ENCODE measurements around the gene TRIM50. TPM values are rescaled to one million over a fixed set of nuclear protein-coding genes. Genes with fewer than 3 reads are reported as not detected.

The TRIM50 gene
- total RNA-seq, 1 experiment from 2014 or later: not detected

- in situ Hi-C loops (cut with HindIII; ENCODE audit: low pct_unique_long_range_greater_than_20kb, low sequenced_read_pairs): no loop called here
- TF ChIP-seq POLR2AphosphoS5 (IDR thresholded peaks at IDR 0.05; ENCODE audit: low read depth, low read length) (no peak), REST (IDR thresholded peaks at IDR 0.05; ENCODE audit: insufficient read depth in 1 of 2, low read depth in 2 of 2, low read length in 1 of 2) (no peak), SIN3A (IDR thresholded peaks at IDR 0.05; ENCODE audit: borderline replicate concordance, insufficient read depth, low read depth, low read length) (no peak), TCF7L2 (IDR thresholded peaks at IDR 0.05; ENCODE audit: low read depth, low read length) (no peak), CTCF (IDR thresholded peaks at IDR 0.05) (no peak)
Measured at GRCh38 chr7:73373741-73374140, 45.9 kb upstream of the TRIM50 start.

GRCh38 chr7:73369622-73370021 is 41.7 kb upstream of the TRIM50 start:
- no TSS peak for BruUV-seq (replicated peaks)
- TF ChIP-seq SIN3A (IDR thresholded peaks at IDR 0.05; ENCODE audit: borderline replicate concordance, insufficient read depth, low read depth, low read length) (no peak), CTCF (IDR thresholded peaks at IDR 0.05) (no peak), REST (IDR thresholded peaks at IDR 0.05; ENCODE audit: insufficient read depth in 1 of 2, low read depth in 2 of 2, low read length in 1 of 2) (no peak), POLR2AphosphoS5 (IDR thresholded peaks at IDR 0.05; ENCODE audit: low read depth, low read length) (no peak), TCF7L2 (IDR thresholded peaks at IDR 0.05; ENCODE audit: low read depth, low read length) (no peak)
- Histone ChIP-seq H3K27me3 (ENCODE audit: control insufficient read depth, insufficient read depth, low read length) (no peaks in the 10 kb centered on the region), H3K27ac (ENCODE audit: low read length) (no peak overlapping the region), H3K9me3 (ENCODE audit: control insufficient read depth, insufficient read depth, low read depth, low read length) (no peaks in the 10 kb centered on the region), H3K36me3 (ENCODE audit: control insufficient read depth, insufficient read depth, low read length) (no peaks in the 10 kb centered on the region), H3K4me1 (ENCODE audit: control insufficient read depth, insufficient read depth, low read length) (no peaks in the 10 kb centered on the region; the same call in 1 of the 2 replicates), H3K4me3 (ENCODE audit: low read depth in 2 of 2, low read length in 2 of 2) (no peak overlapping the region)
- in situ Hi-C loops (cut with HindIII; ENCODE audit: low pct_unique_long_range_greater_than_20kb, low sequenced_read_pairs) (no loop called here), intact Hi-C loops (cut with micrococcal nuclease; ENCODE audit: unreplicated experiment) (no loop called here)
- ChIA-PET POLR2A (no interaction called here), CTCF (interaction anchor here (0.6 kb wide), 1 partner anchor 653 kb away, joined by 3 read pairs; no protein-coding TSS in a partner anchor)
- no peak for ATAC-seq
- DNase-seq (ENCODE audit: low read depth, low spot score): no peak

More at GRCh38 chr7:73373741-73374140, 45.9 kb upstream of the TRIM50 start:
- ChIA-PET CTCF (no interaction called here), POLR2A (no interaction called here)
- BruUV-seq (replicated peaks): no TSS peak
- intact Hi-C loops (cut with micrococcal nuclease; ENCODE audit: unreplicated experiment): no loop called here
- Histone ChIP-seq H3K27ac (ENCODE audit: low read length) (no peak overlapping the region), H3K36me3 (ENCODE audit: control insufficient read depth, insufficient read depth, low read length) (no peaks in the 10 kb centered on the region), H3K4me3 (ENCODE audit: low read depth in 2 of 2, low read length in 2 of 2) (no peak overlapping the region), H3K9me3 (ENCODE audit: control insufficient read depth, insufficient read depth, low read depth, low read length) (no peaks in the 10 kb centered on the region), H3K27me3 (ENCODE audit: control insufficient read depth, insufficient read depth, low read length) (no peaks in the 10 kb centered on the region), H3K4me1 (ENCODE audit: control insufficient read depth, insufficient read depth, low read length) (no peaks in the 10 kb centered on the region)
- ATAC-seq (no peak), DNase-seq (ENCODE audit: low read depth, low spot score) (no peak)
